ENCODE measurements around the gene KLC1.

GRCh38 chr14:103740991-103741689, 112.1 kb downstream of the KLC1 start:
- TF ChIP-seq POLR2A (IDR thresholded peaks at IDR 0.05) (no peak), POLR2AphosphoS5 (IDR thresholded peaks at IDR 0.05) (no peak)
- TF ChIP-seq, protein P1, sequence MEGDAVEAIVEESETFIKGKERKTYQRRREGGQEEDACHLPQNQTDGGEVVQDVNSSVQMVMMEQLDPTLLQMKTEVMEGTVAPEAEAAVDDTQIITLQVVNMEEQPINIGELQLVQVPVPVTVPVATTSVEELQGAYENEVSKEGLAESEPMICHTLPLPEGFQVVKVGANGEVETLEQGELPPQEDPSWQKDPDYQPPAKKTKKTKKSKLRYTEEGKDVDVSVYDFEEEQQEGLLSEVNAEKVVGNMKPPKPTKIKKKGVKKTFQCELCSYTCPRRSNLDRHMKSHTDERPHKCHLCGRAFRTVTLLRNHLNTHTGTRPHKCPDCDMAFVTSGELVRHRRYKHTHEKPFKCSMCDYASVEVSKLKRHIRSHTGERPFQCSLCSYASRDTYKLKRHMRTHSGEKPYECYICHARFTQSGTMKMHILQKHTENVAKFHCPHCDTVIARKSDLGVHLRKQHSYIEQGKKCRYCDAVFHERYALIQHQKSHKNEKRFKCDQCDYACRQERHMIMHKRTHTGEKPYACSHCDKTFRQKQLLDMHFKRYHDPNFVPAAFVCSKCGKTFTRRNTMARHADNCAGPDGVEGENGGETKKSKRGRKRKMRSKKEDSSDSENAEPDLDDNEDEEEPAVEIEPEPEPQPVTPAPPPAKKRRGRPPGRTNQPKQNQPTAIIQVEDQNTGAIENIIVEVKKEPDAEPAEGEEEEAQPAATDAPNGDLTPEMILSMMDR (IDR thresholded peaks at IDR 0.05), result no peak
